ENCODE results near the gene RFC2.
"Not testable (repeated sequence)": the region's sequence is repeated elsewhere in the genome, so short reads cannot be mapped to it uniquely, and the experiment has no call there.

Gene RFC2

GRCh38 chr7:74266191-74266963 is 12.2 kb upstream of the RFC2 start:
- no peaks in the 10 kb centered on the region for H3K27me3 ChIP-seq
- no peaks in the 10 kb centered on the region; the same call in 1 of the 2 replicates for H3K9me3 ChIP-seq
- no peaks in the 10 kb centered on the region for H3K4me1 ChIP-seq
- H3K4me3 ChIP-seq (ENCODE audit: low read depth, low read length) = no peak overlapping the region
- TF ChIP-seq CTCF (IDR thresholded peaks at IDR 0.05; ENCODE audit: low read depth, low read length) = no peak
- no peaks in the 10 kb centered on the region for H3K36me3 ChIP-seq
- DNase-seq = no peak

- no peaks in the 10 kb centered on the region for H3K27me3 ChIP-seq
- TF ChIP-seq CTCF (IDR thresholded peaks at IDR 0.05; ENCODE audit: low read depth, low read length) = no peak
- no peaks in the 10 kb centered on the region for H3K36me3 ChIP-seq
- no peak overlapping the region for H3K4me3 ChIP-seq (ENCODE audit: low read depth, low read length)
- no peaks in the 10 kb centered on the region for H3K4me1 ChIP-seq
- H3K9me3 ChIP-seq = no peaks in the 10 kb centered on the region; the same call in 1 of the 2 replicates
- DNase-seq = no peak
Observed at GRCh38 chr7:74263399-74264120, 9.4 kb upstream of the RFC2 start.

- no peaks in the 10 kb centered on the region for H3K4me1 ChIP-seq
- no peak for TF ChIP-seq CTCF (IDR thresholded peaks at IDR 0.05; ENCODE audit: low read depth, low read length)
Observed at GRCh38 chr7:74262639-74263398, 8.6 kb upstream of the RFC2 start.

GRCh38 chr7:74258639-74259038 is 4.4 kb upstream of the RFC2 start:
- Histone ChIP-seq H3K4me3 (ENCODE audit: low read depth, low read length) (no peak overlapping the region), H3K27me3 (no peaks in the 10 kb centered on the region), H3K4me1 (no peaks in the 10 kb centered on the region), H3K36me3 (no peaks in the 10 kb centered on the region), H3K9me3 (no peaks in the 10 kb centered on the region)
- no peak for TF ChIP-seq CTCF (IDR thresholded peaks at IDR 0.05; ENCODE audit: low read depth, low read length)
- no peak for DNase-seq

More at GRCh38 chr7:74262639-74263398, 8.6 kb upstream of the RFC2 start:
- no peaks in the 10 kb centered on the region for H3K36me3 ChIP-seq
- DNase-seq = peak; percentile 32
- no peaks in the 10 kb centered on the region for H3K27me3 ChIP-seq
- H3K4me3 ChIP-seq (ENCODE audit: low read depth, low read length) = no peak overlapping the region
- no peaks in the 10 kb centered on the region; the same call in 1 of the 2 replicates for H3K9me3 ChIP-seq

- H3K9me3 ChIP-seq = no peaks in the 10 kb centered on the region
- H3K4me1 ChIP-seq = no peaks in the 10 kb centered on the region
- no peak for DNase-seq
- TF ChIP-seq CTCF (IDR thresholded peaks at IDR 0.05; ENCODE audit: low read depth, low read length) = no peak
- no peak overlapping the region for H3K4me3 ChIP-seq (ENCODE audit: low read depth, low read length)
- no peaks in the 10 kb centered on the region for H3K27me3 ChIP-seq
- H3K36me3 ChIP-seq = no peaks in the 10 kb centered on the region
Observed at GRCh38 chr7:74256491-74257408, 2.6 kb upstream of the RFC2 start.

- not testable (repeated sequence) for H3K4me1 ChIP-seq, H3K9me3 ChIP-seq, H3K36me3 ChIP-seq, H3K27me3 ChIP-seq, DNase-seq
- peak overlapping the region; percentile 98 for H3K4me3 ChIP-seq (ENCODE audit: low read depth, low read length)
Observed at GRCh38 chr7:74255461-74255860, 1.3 kb upstream of the RFC2 start.
